K562 (cell line): ENCODE measurements around the gene DYNC2I2. TPM values are rescaled to one million over a fixed set of nuclear protein-coding genes. Genes with fewer than 3 reads are reported as not detected.

Source experiments
- CBX3 ChIP-seq, 2 experiments: IDR thresholded peaks; 1 replicate in 1 of 2; 2 replicates in 1 of 2; pipeline ENCODE4 v1.6.1; 2012; ENCODE audit warnings: inconsistent platforms in 2 of 2, low read length in 2 of 2, borderline replicate concordance in 1 of 2, control low read depth in 1 of 2
- CTBP1 ChIP-seq: fragments of 450-650 bp; IDR thresholded peaks from 2 replicates; pipeline ENCODE4 v1.6.1; 2016; ENCODE audit warnings: borderline replicate concordance
- MITF ChIP-seq: IDR thresholded peaks from 2 replicates; pipeline ENCODE4 v1.6.1; 2014; ENCODE audit warnings: antibody characterized with exemption
- NR2C1 ChIP-seq, 2 experiments: fragments of 450-650 bp; IDR thresholded peaks; 2 replicates each; pipeline ENCODE4 v1.6.1; 2017; ENCODE audit warnings: mild to moderate bottlenecking in 2 of 2, antibody characterized with exemption in 1 of 2, inconsistent platforms in 1 of 2, missing compliant biosample characterization in 1 of 2, missing genetic modification characterization in 1 of 2
- PCBP2 ChIP-seq: fragments of 200-400 bp; formaldehyde crosslinking; IDR thresholded peaks from 2 replicates; pipeline ENCODE4 v1.6.1; 2018; ENCODE audit warnings: low read length, low read depth, mild to moderate bottlenecking, moderate library complexity; ENCODE audit not compliant: poor library complexity, severe bottlenecking
- PRDM10 ChIP-seq: fragments of 450-650 bp; IDR thresholded peaks from 2 replicates; pipeline ENCODE4 v1.6.1; 2018; ENCODE audit not compliant: partially characterized antibody
- RCOR1 ChIP-seq, 2 experiments: IDR thresholded peaks; 2 replicates each; pipeline ENCODE4 v1.6.1; 2012; ENCODE audit warnings: low read depth in 2 of 2, low read length in 2 of 2, borderline replicate concordance in 1 of 2, improper control_type of control experiment in 1 of 2
- ZNF12 ChIP-seq: sonication (generic); formaldehyde crosslinking; IDR thresholded peaks from 2 replicates; pipeline ENCODE4 v1.4.0; 2020; ENCODE audit warnings: mild to moderate bottlenecking, missing genetic modification reagents
- ZNF263 ChIP-seq: sonication (generic); formaldehyde crosslinking; IDR thresholded peaks from 2 replicates; pipeline ENCODE4 v1.8.0; 2022; ENCODE audit warnings: mild to moderate bottlenecking, missing genetic modification reagents, borderline replicate concordance
- ZNF644 ChIP-seq: fragments of 200-800 bp; sonication (Bioruptor generic); IDR thresholded peaks from 2 replicates; pipeline ENCODE4 v1.6.1; 2016; ENCODE audit warnings: low read depth, missing genetic modification characterization, missing compliant biosample characterization
- polyA plus RNA-seq, 8 experiments: library from polyadenylated mRNA; depleted of rRNA in 4 of 8; stranded (reverse) in 5 of 8; unstranded in 3 of 8; fragments of >200 nt; fragmentation: Nextera tagmentation in 2 of 8; fragmentation: Illumina TruSeq in 1 of 8; extraction: Ambion mirVana in 2 of 8; extraction: Trizol in 1 of 8; gene quantifications; 2 replicates each; pipeline versions ENCODE4 v1.2.1 to v1.2.3, GENCODE V29; 2011 to 2014; ENCODE audit warnings: inconsistent platforms in 1 of 8, missing spikeins in 1 of 8
- total RNA-seq, 7 experiments: library from RNA; depleted of rRNA in 6 of 7; stranded (reverse); fragments of >200 nt in 6 of 7; fragmentation: Illumina TruSeq in 2 of 7; extraction: Trizol in 2 of 7; gene quantifications; 2 replicates each; pipeline versions ENCODE4 v1.2.1 to v1.2.3, GENCODE V29; 2011 to 2021; ENCODE audit warnings: low replicate concordance in 1 of 7

DYNC2I2 gene
- total and polyA plus RNA-seq, 9 of the 15 experiments (the other 6 are each of a cell fraction or from before 2014, with no cell fraction given): 1.5 to 249 (median 70.0) TPM

GRCh38 chr9:128688501-128689292 lies 32.0 kb upstream of the DYNC2I2 start, which contains the start of gene SET (continued):
- TF ChIP-seq ZNF263 (CRISPR knock-in tag) (peak; percentile 54; the same call in 1 of the 2 replicates), CTBP1 (peak; percentile 100), PCBP2 (no peak), PRDM10 (peak; percentile 78), ZNF644 (tag) (no peak), NR2C1 (IDR thresholded peaks at IDR 0.05) (no peak), NR2C1 (tag; IDR thresholded peaks at IDR 0.05) (peak; percentile 36; the same call in 1 of the 2 replicates), ZNF12 (CRISPR knock-in tag) (peak; percentile 83), RCOR1 (IDR thresholded peaks at IDR 0.05; ENCODE audit: borderline replicate concordance in 1 of 2, low read depth in 2 of 2, low read length in 2 of 2) (peak in 1 of 2 experiments; percentile 14; a peak in 1 of 4 replicates), MITF (peak; percentile 85), CBX3 (IDR thresholded peaks at IDR 0.05; ENCODE audit: borderline replicate concordance in 1 of 2, low read length in 2 of 2) (peak in 1 of 2 experiments; percentile 82; a peak in 1 of 3 replicates)
